Stimulated activated naive B cell treated with anti-CD40 and anti-IgM and Interleukin-4, amounts not matched to agents 10 μg/mL and 1 μg/mL and 100 μg/mL, for 72 hours (primary cell): ENCODE results near the gene UTS2R.
A peak's percentile ranks its signal among the peaks of the same experiment; 100 is the strongest.
"Not testable (repeated sequence)": the region's sequence is repeated elsewhere in the genome, so short reads cannot be mapped to it uniquely, and the experiment has no call there.

Experiments
- ATAC-seq, 2 donors: fragments of 150-1000 bp; cut with Tn5 transposase; replicated peaks; 2 replicates each; pipeline ENCODE4 v1.10.0; 2021; ENCODE audit warnings: moderate library complexity in 1 of 2
- DNase-seq: peaks from one replicate; pipeline ENCODE4 v3.0.0; 2021
- H3K27ac Mint-ChIP-seq: one replicate; pipeline ENCODE4 v1.8.0; 2022; ENCODE audit warnings: mild to moderate bottlenecking, mixed read lengths
- H3K27me3 Mint-ChIP-seq, 2 donors: one replicate each; pipeline ENCODE4 v1.8.0; 2022; ENCODE audit warnings: mixed read lengths in 2 of 2
- H3K36me3 Mint-ChIP-seq, 2 donors: one replicate each; pipeline ENCODE4 v1.8.0; 2022; ENCODE audit warnings: mixed read lengths in 2 of 2, mild to moderate bottlenecking in 1 of 2
- H3K4me1 Mint-ChIP-seq, 2 donors: one replicate each; pipeline ENCODE4 v1.8.0; 2022; ENCODE audit warnings: mixed read lengths in 2 of 2, mild to moderate bottlenecking in 1 of 2
- H3K4me3 Mint-ChIP-seq, 2 donors: one replicate each; pipeline ENCODE4 v1.8.0; 2022; ENCODE audit warnings: mild to moderate bottlenecking in 2 of 2, mixed read lengths in 2 of 2, moderate library complexity in 1 of 2
- H3K9me3 Mint-ChIP-seq, 2 donors: one replicate each; pipeline ENCODE4 v1.8.0; 2022; ENCODE audit warnings: mixed read lengths in 2 of 2, mild to moderate bottlenecking in 1 of 2

The UTS2R gene

DNA sequence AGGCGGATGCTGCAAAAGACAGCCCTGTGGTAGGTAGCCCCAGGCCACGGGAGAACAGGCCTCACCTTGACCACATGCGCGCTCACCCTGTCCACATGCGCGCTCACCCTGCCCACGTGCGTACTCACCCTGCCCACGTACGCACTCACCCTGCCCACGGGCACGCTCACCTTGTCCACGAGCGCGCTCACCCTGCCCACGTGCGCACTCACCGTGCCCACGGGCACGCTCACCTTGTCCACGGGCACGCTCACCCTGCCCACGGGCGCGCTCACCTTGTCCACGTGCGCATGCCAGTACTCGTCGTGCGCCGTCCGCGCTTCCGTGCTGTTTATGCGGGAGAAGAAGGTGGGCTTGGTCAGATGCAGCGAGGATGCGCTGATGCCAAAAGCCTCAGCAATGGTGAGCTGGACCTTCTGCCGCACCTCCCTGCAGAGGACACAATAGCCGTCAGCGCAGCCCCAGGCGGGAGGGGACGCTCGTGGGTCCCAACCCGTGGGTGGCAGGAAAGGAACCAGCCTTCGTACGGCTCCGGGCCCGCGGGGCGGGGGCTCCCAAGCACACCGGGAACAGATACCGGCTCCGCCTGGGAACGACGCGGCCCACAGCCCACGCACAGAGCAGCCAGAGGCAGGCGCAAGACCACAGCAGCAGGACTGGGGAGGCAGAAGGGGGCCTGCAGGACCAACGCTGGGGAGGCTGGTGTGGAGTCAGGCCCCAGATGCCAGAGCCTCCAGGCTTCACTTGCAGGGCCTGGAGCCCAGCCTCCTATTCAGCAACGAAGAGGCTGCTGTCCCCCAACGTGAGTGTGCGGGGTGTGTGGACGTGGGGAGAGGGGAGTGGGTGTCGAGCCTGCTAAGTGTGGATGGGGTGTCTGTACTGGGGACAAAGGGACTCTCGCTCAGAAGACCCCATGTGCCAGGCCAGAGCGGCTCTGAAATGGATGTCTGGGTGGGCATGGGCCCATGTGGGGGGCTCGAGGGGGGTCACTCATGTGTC, 32.4 kb downstream of the UTS2R start:
- Mint-ChIP-seq H3K36me3 (peaks cover 32 to 63% of the 10 kb centered on the region in 2 donors), H3K4me3 (no peak overlapping the region), H3K27me3 (no peaks in the 10 kb centered on the region), H3K4me1 (peaks cover 16 to 39% of the 10 kb centered on the region in 2 donors), H3K27ac (peak overlapping the region; percentile 69), H3K9me3 (no peaks in the 10 kb centered on the region)
- DNase-seq (no peak), ATAC-seq (no peak)

DNA sequence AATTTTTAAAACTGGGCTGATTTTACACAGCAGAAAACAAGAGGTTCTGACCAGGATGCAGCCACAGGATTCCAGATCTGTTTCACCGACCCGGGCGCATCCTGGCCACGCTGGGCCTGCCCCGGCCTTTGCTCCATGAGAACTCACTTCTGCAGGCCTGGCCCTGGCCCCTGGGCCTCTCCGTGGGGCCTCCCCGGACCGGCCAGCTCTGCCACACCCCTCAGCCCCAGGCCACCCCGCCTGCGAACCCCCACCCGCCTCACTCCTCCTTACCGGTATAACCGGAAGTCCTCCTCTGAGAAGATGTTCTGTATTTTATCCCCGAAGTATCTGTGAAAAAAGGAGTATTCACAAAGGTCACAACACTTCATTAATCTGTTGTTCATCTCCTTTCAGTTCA, 33.5 kb downstream of the UTS2R start:
- no peak overlapping the region for H3K4me3 Mint-ChIP-seq
- no peak for DNase-seq
- no peaks in the 10 kb centered on the region for H3K9me3 Mint-ChIP-seq
- no peak overlapping the region for H3K27ac Mint-ChIP-seq
- H3K36me3 Mint-ChIP-seq = peaks cover 36 to 64% of the 10 kb centered on the region in 2 donors
- ATAC-seq = no peak
- H3K27me3 Mint-ChIP-seq = no peaks in the 10 kb centered on the region
- H3K4me1 Mint-ChIP-seq = peaks cover 16 to 39% of the 10 kb centered on the region in 2 donors

DNA sequence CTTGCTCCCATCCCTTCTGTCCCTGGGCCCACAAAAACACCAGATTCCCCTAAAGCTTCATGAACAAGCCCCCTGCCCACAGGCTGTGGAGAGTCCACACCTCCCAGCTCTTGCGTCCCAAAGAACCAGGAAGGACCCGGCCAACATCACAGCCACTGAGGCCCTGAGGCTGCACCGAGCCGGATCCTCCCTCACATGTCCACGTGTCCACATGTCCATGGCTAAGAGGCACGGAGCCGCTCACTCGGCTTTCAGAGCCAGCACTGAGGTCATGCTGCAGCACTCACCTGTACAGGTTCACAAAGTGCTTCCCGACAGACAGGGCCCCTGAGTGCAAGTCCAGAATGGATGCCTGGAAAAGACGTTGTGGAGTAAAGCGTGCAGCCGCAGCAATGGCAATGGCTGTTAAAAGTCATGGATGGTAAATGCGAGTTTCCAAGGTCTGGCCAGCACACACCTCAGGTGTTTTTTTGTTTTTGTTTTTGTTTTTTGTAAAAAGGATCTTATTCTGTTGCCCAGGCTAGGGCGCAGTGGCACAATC, 34.6 kb downstream of the UTS2R start:
- DNase-seq (no peak), ATAC-seq (no peak)
- H3K4me1 Mint-ChIP-seq = peaks cover 12 to 27% of the 10 kb centered on the region in 2 donors
- no peak overlapping the region for H3K4me3 Mint-ChIP-seq
- H3K27ac Mint-ChIP-seq = no peak overlapping the region
- H3K9me3 Mint-ChIP-seq = no peaks in the 10 kb centered on the region
- H3K27me3 Mint-ChIP-seq = no peaks in the 10 kb centered on the region
- H3K36me3 Mint-ChIP-seq = peaks cover 32 to 57% of the 10 kb centered on the region in 2 donors

DNA sequence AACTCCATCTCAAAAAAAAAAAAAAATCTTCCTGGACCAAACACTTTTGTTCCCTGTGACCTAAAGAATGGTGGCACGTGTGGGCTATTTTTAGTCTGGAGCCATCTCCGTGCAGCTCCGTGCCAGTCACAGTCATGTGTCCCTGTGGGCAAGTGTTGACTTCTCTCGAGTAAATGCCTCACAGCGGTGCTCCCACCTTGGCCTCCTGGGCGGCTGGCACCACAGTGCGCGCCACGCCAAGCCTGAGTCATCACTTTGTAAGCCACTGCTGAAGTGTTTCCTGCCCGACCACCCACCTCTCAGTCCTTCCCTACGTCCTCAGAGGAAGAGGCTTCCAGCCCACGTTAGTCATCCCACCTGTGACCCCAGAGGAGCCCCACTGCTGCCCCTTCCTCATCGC, 35.7 kb downstream of the UTS2R start:
- no peak for ATAC-seq
- DNase-seq = no peak
- Mint-ChIP-seq H3K4me1 (peaks cover 12 to 29% of the 10 kb centered on the region in 2 donors), H3K4me3 (no peak overlapping the region), H3K36me3 (peaks cover 32 to 55% of the 10 kb centered on the region in 2 donors), H3K27me3 (no peaks in the 10 kb centered on the region), H3K27ac (no peak overlapping the region), H3K9me3 (no peaks in the 10 kb centered on the region)

DNA sequence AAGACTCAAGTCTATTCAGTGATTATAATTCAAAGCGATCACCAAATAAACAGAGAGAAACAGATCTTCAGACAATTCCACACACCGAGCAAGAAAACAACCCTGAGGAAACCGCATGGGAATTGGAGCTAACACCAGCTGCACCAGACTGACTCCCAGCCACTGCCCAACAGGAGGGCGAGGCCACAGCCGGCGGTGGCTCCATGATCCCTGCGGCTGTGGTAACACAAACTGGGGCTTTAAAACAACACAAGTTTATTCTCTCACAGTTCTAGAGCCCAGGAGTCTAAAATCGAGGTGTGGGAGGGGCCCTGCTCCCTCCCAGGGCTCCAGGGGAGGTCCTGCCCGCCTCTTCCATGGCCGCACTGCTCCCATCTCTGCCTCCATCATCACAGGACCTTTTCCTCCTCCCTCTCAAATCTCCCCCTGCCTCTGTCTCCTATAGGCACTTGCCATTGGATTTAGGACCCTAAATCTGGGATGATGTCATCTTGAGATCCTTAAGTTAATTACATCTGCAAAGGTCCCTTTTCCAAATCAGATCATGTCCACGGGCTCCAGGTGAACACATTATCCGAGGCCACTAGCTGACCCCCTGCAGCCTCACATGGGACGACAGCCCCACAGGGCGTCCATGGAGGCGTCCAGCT, 36.8 kb downstream of the UTS2R start:
- H3K27me3 Mint-ChIP-seq = no peaks in the 10 kb centered on the region
- H3K36me3 Mint-ChIP-seq = peaks cover 35 to 50% of the 10 kb centered on the region in 2 donors
- ATAC-seq (no peak), DNase-seq (no peak)
- H3K4me1 Mint-ChIP-seq = peaks cover 20 to 30% of the 10 kb centered on the region in 2 donors
- H3K9me3 Mint-ChIP-seq = no peaks in the 10 kb centered on the region
- H3K4me3 Mint-ChIP-seq = no peak overlapping the region
- no peak overlapping the region for H3K27ac Mint-ChIP-seq

DNA sequence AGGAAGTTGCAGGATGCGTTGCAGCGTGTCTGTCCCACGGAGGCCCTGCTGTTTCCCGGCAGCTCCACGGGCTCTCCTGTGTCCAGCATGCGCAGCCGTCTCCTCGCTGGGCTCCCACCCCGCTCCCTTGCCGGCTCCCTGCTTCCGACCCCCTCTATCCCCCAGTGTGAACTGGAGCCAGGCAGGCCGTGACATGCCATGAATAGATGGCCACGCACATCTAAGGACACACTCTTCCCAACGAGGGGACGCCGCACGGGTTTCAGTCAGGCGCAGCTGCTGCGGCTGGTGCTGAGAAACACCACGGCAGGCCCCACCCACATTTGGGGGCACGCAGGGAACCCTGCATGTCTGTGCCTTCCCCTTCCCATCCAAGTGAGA, 37.4 kb downstream of the UTS2R start:
- Mint-ChIP-seq H3K36me3 (peaks cover 33 to 46% of the 10 kb centered on the region in 2 donors), H3K27me3 (no peaks in the 10 kb centered on the region)
- no peak for ATAC-seq

DNA sequence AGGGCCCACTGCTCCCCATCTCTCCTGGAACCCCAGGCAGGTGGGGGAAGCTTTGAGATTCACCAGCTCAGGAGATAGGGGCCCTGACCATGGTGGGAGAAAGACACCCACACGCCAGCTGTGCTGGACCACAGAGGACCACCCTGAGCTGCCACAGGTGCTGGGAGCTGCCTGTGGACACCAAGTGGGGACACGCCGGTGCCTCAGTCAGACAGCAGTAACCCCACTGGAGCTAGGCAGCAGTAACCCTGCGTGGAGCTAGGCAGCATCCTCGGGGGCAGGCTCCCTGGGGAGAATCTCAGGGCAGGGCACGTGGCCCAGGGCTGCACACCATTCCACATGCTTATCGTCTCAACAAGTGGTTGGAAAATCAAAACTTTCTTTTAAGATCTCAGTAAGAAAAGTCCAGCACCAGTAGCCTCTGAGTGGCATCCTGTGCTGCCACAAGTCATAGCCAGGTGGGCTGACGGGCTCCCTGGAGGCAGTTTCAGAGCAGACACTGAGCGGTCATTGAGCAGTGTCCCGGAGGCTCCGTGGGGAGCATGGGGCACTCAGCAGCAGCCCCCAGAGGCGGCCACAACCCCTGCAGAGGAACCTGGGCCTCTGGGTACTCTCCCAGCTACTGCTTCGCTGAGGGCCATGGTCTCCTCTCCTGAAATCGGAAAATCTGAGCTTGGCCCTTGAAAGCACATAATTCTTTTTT, 38.6 kb downstream of the UTS2R start:
- peaks cover 35 to 54% of the 10 kb centered on the region in 2 donors for H3K36me3 Mint-ChIP-seq
- H3K27me3 Mint-ChIP-seq = no peaks in the 10 kb centered on the region
- H3K27ac Mint-ChIP-seq = no peak overlapping the region
- no peak for ATAC-seq
- no peak for DNase-seq
- H3K9me3 Mint-ChIP-seq = no peaks in the 10 kb centered on the region
- no peak overlapping the region for H3K4me3 Mint-ChIP-seq
- peaks cover 25 to 42% of the 10 kb centered on the region in 2 donors for H3K4me1 Mint-ChIP-seq

More for the DNA sequence above, 37.4 kb downstream of the UTS2R start:
- Mint-ChIP-seq H3K27ac (no peak overlapping the region), H3K4me3 (no peak overlapping the region), H3K4me1 (peaks cover 20 to 30% of the 10 kb centered on the region in 2 donors), H3K9me3 (no peaks in the 10 kb centered on the region)
- no peak for DNase-seq

DNA sequence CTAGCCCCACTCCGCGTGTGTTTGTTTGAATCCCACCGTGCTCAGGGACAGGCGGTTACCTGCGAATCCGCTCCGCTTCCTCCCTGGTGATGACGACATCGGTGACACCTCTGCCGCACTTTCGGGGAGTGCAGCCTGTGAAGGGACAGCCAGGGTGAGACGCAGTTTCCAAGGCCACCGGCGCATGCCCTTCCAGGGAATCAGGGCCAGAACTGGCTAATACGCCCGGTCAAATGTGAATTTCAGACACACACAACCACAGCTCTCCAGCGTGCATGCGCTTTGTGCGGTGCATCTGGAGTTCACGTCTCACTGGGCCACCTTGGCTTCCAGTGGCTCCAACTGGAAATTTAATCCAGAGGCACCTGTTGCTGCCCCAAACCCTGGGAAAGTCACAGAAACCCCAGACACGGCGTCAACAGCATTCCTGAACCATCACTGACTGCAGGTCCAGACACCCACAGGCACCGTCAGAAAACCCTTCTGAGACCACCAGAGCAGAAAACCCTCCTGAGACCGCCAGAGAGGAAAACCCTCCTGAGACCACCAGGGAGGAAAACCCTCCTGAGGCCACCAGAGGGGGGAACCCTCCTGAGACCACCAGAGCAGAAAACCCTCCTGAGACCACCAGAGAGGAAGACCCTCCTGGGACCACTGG, 40.0 kb downstream of the UTS2R start:
- H3K4me3 Mint-ChIP-seq = no peak overlapping the region

DNA sequence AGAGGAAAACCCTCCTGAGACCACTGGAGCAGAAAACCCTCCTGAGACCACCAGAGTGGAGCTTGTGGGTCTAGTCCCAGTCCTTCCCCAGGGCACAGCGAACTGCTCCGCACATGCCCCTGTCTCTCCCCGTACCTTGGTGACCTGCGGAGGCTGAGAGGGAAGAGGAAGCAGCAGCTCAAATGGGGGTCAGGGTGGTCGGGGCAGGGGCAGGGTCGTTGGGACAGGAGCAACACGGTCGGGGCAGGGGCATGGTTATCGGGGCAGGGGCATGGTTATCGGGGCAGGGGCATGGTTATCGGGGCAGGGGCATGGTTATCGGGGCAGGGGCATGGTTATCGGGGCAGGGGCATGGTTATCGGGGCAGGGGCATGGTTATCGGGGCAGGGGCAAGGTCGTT, 40.5 kb downstream of the UTS2R start:
- not testable (repeated sequence) for H3K27me3 Mint-ChIP-seq, DNase-seq, H3K9me3 Mint-ChIP-seq, H3K4me3 Mint-ChIP-seq, H3K27ac Mint-ChIP-seq, ATAC-seq
- Mint-ChIP-seq H3K36me3 (peaks cover 33 to 50% of the 10 kb centered on the region in 2 donors), H3K4me1 (peaks cover 27 to 48% of the 10 kb centered on the region in 2 donors)

More for the DNA sequence above, 40.0 kb downstream of the UTS2R start:
- H3K27ac Mint-ChIP-seq = no peak overlapping the region
- DNase-seq = no peak
- H3K27me3 Mint-ChIP-seq = no peaks in the 10 kb centered on the region
- H3K9me3 Mint-ChIP-seq = no peaks in the 10 kb centered on the region
- H3K4me1 Mint-ChIP-seq = peaks cover 27 to 48% of the 10 kb centered on the region in 2 donors
- no peak for ATAC-seq
- H3K36me3 Mint-ChIP-seq = peaks cover 33 to 51% of the 10 kb centered on the region in 2 donors

DNA sequence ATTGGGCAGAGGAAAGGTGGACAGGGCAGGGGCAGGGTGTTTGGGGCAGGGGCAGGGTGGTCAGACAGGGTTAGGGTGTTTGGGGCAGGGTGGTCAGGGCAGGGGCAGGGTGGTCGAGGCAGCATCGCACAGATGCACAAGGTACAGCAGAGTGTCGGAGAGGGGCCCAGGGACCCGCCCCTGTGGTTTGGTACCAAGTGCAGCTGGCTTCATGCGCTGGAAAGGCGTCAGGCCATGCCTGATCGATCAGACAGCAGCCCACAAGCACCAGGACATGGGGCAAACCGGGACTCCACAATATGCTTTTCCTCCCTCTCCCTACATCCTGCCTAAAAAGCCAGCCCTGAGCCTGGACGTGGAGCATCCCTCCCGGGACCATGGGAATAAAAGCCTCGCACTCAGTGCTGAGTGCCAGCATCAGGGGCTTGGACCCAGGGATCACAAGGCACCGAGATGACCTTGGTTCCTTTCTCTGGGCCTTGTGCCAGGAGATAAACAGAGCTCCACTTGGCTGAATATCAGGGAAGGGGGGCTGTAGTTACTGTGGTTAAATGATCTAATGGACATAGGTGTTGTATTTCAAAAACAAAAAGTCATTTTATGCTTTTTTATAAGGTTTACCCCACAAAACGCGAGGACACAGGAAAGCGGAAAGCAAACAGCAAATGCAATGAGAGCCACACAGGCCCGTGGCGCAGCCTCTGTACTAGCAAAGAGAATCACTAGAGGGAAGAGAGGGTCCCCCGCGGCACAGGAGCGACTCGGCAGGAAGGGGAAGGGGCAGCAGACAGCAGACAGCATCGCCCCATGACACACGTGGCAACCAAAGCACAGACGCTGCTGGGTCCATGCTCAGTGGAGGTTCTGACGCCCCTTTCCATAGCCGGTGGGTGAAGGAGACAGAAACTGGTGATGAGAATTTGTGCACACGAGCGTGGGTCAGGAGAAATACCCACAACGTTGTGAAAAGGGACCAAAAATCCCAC, 41.3 kb downstream of the UTS2R start:
- Mint-ChIP-seq H3K4me3 (no peak overlapping the region), H3K9me3 (no peaks in the 10 kb centered on the region), H3K27ac (no peak overlapping the region), H3K27me3 (no peaks in the 10 kb centered on the region), H3K4me1 (peaks cover 19 to 41% of the 10 kb centered on the region in 2 donors), H3K36me3 (peaks cover 28 to 43% of the 10 kb centered on the region in 2 donors)
- no peak for ATAC-seq
- DNase-seq = no peak

DNA sequence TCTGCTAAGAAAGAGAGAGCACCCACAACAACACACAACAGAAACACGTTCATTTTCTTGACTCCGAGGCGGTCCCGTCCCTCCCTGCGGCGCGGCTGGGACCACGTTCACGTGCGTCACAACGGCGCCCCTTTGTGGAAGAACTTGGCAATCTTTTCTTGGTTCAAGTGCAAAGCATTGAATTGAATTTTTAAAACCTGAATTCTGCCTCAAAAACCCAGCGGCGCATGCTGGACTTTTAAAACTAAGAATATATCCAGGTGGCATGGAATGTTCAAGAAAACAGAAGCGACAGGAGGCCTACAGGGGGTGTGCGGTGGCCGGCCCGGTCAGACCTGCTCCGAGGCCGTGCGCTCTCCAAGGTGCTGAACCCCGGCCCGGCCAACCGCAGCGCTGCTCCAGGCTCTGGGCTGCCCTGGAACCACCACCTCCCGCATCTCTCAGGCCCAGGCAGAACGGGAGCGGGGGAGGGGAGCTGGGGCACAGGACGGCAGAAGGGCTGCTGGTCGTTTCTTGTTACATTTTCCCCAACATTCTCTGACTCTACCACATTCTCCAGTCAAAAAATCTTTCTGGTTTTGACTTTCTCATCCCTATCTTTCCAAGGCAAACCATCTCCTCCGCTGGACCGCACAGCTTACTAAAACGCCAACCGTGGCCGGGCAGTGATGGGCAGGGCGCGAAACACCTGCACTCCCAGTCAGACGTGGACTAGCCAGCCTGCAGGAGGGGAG, 43.1 kb downstream of the UTS2R start:
- peak; percentile 35 to 49 for ATAC-seq
- H3K27me3 Mint-ChIP-seq = no peaks in the 10 kb centered on the region
- H3K27ac Mint-ChIP-seq = peak overlapping the region; percentile 72
- H3K4me3 Mint-ChIP-seq = no peak overlapping the region
- peaks cover 18 to 37% of the 10 kb centered on the region in 2 donors for H3K4me1 Mint-ChIP-seq
- H3K9me3 Mint-ChIP-seq = no peaks in the 10 kb centered on the region
- peaks cover 19 to 28% of the 10 kb centered on the region in 2 donors for H3K36me3 Mint-ChIP-seq
- peak; percentile 48 for DNase-seq

DNA sequence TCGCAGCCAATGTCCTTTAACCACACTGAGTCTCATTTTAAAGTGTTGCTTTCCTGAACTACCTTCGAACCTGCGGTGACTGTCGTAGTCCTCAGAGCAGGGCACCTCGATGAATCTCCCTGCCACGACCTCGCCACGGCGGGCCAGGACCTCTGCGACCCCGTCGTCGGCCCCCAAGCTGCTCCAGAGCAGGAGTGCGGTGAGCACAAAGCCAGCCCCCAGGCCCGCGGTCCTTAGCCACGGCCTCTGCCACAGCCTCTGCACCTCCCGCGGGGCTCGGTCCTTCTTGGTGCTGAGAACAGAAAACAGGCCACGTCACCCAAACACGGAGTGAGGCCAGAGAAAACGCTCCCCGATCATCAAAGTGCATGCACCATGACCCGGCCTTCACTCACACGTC, 43.8 kb downstream of the UTS2R start:
- Mint-ChIP-seq H3K4me1 (peaks cover 22 to 43% of the 10 kb centered on the region in 2 donors), H3K9me3 (no peaks in the 10 kb centered on the region), H3K27ac (no peak overlapping the region), H3K36me3 (peaks cover 23 to 33% of the 10 kb centered on the region in 2 donors), H3K4me3 (no peak overlapping the region), H3K27me3 (no peaks in the 10 kb centered on the region)
- no peak for DNase-seq
- no peak for ATAC-seq
